Heart left ventricle (tissue), 16 donors: ENCODE data around the gene LRRFIP1. TPM values are rescaled to one million over a fixed set of nuclear protein-coding genes. Genes with fewer than 3 reads are reported as not detected.

ENCODE experiments used
- ATAC-seq, 4 donors: fragments of 200-7000 bp; cut with Tn5 transposase; one replicate each; pipeline ENCODE4 v1.9.1; 2020 to 2022; ENCODE audit warnings: moderate library complexity in 4 of 4, mild to moderate bottlenecking in 3 of 4, moderate number of reproducible peaks in 1 of 4
- DNase-seq, 5 donors: peaks; one replicate each; pipeline ENCODE4 v3.0.0-alpha.2; 2020
- H3K27ac ChIP-seq, 12 donors: fragments of 200-600 bp; sonication (generic) in 4 of 12; one replicate each; pipeline versions ENCODE4 v1.5.0 to v1.8.0; 2016 to 2022; ENCODE audit warnings: mild to moderate bottlenecking in 2 of 12
- H3K27me3 ChIP-seq, 9 donors: fragments of 200-600 bp; sonication (generic) in 2 of 9; one replicate each; pipeline versions ENCODE4 v1.5.1 to v1.8.0; 2016 to 2022; ENCODE audit warnings: mild to moderate bottlenecking in 3 of 9
- H3K36me3 ChIP-seq, 9 donors: fragments of 200-600 bp; sonication (generic) in 2 of 9; one replicate each; pipeline versions ENCODE4 v1.5.0 to v1.8.0; 2018 to 2022; ENCODE audit warnings: mild to moderate bottlenecking in 2 of 9
- H3K4me1 ChIP-seq, 12 donors: fragments of 200-600 bp; sonication (generic) in 4 of 12; one replicate each; pipeline versions ENCODE4 v1.5.0 to v1.8.0; 2016 to 2022; ENCODE audit warnings: mild to moderate bottlenecking in 3 of 12
- H3K4me3 ChIP-seq, 12 donors: fragments of 200-600 bp; sonication (generic) in 4 of 12; one replicate each; pipeline versions ENCODE4 v1.5.0 to v1.8.0; 2017 to 2022; ENCODE audit warnings: mild to moderate bottlenecking in 9 of 12, moderate library complexity in 4 of 12
- H3K9me3 ChIP-seq, 12 donors: fragments of 200-600 bp; sonication (generic) in 4 of 12; one replicate each; pipeline versions ENCODE4 v1.5.0 to v1.8.0; 2016 to 2022; ENCODE audit warnings: mild to moderate bottlenecking in 1 of 12
- POLR2A ChIP-seq, 2 donors: fragments of 450-650 bp; IDR thresholded peaks; one replicate each; pipeline ENCODE4 v1.6.1; 2017; ENCODE audit warnings: antibody characterized with exemption in 2 of 2, mild to moderate bottlenecking in 2 of 2, moderate library complexity in 2 of 2
- WGBS, 4 donors: extraction: QIAGEN DNeasy Blood & Tissue Kit in 2 of 4; methylation state at CpG; one replicate each; pipeline versions ENCODE4 v1.1.5 to v1.1.7; 2013 to 2018; 5-methylcytosine and 5-hydroxymethylcytosine counted together
- intact Hi-C, 10 donors: fragments of 100-400 bp; cut with DNase I; formaldehyde crosslinking; loops; one replicate each; pipeline versions ENCODE4 v1.11.1 to v1.14.2; 2022
- polyA plus RNA-seq, 2 donors: library from polyadenylated mRNA; stranded (reverse); fragments of 200-250 nt; gene quantifications; one replicate each; pipeline ENCODE4 v1.2.3, GENCODE V29; 2013
- total RNA-seq, 9 donors: library from RNA; depleted of rRNA in 2 of 9; stranded (reverse); fragments of >200 nt in 2 of 9; fragmentation: NEBNext Ultra II Directional in 3 of 9; extraction: Animal tissue kit (Norgen Biotek cat#: 25700) in 3 of 9; gene quantifications; one replicate each; pipeline versions ENCODE4 v1.1.0 to v1.2.4, GENCODE V29; 2016 to 2023
- TF ChIP-seq, protein P1 (sequence below), 12 donors: fragments of 200-600 bp; sonication (generic) in 4 of 12; IDR thresholded peaks; one replicate each; pipeline versions ENCODE4 v1.5.0 to v1.8.0; 2018 to 2022; ENCODE audit warnings: antibody characterized with exemption in 12 of 12, mild to moderate bottlenecking in 5 of 12
- donor health status: ischemic (EF 13 %, LVEDD 7.1; RV severe dilation, severe dysfunction).
- donor health status: healthy with polysubstance abuse.
- donor health status: DM: no; HTN: yes; CAD: no.
- donor health status: DM: no; HTN: no; CAD: no.
- donor health status: ischemic (EF 25% LVEDD 6.9; RV normal size, moderate dysfunction).
- donor health status: ischemic (EF 25% LVEDD 5.7; RV mildly dilated, moderate dysfunction).
- donor health status: healthy.
- donor health status: DM: yes; HTN: yes; CAD: no.
- donor health status: ischemic (EF 35%, LVEDD 5.7; RV mildly dilated, moderate dysfunction).
- donor health status: nonischemic (EF 11% LVEDD 7.7; RV severe dilation, severe dysfunction).
- donor health status: DM: yes; HTN: yes; CAD: no.
- donor health status: PGD.
- donor health status: ischemic (EF 29% LVEDD 5.4; RV normal size, mild dysfunction).
- donor health status: nonischemic (EF 23%, LVEDD 6.1; RV moderate dilation, normal function).

Gene LRRFIP1
- total and polyA plus RNA-seq, 11 donors = 78.7 to 151 (median 111) TPM

DNA sequence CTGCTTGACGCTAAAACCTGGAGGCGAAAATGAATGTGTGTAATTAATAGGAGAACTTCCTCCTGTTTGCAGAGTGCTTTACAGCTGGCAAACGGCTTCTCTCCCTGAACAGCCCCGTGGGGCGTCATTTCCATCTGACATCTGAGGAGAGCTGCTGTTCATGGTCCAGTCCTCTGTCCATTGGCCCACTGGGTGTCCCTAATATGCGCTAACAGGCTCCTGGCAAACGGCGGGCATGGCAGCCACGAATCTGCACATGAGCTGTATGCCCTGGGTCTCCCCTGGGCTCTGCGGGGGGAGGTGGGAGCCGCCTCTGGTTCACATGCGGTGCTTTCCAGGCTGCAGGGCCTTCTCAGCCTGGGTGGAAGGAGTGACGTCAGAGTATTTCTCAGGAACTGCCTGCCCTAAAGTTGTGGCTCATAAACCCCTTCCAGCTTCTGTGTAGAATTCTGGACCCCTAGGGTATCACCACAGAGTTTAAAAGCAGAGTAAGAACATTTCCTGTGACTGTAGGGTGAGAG lies 73.2 kb downstream of the LRRFIP1 start:
- Histone ChIP-seq H3K36me3 (no peaks in the 10 kb centered on the region), H3K9me3 (no peaks in the 10 kb centered on the region), H3K27me3 (no peaks in the 10 kb centered on the region), H3K27ac (peak overlapping the region; percentile 60 to 98 (median 84)), H3K4me3 (peak overlapping the region in 3 of 12 donors; percentile 5 to 17 (median 10)), H3K4me1 (peaks cover 58 to 100% (median 99%) of the 10 kb centered on the region in 12 donors)
- intact Hi-C loops = loop anchor here in 2 of 10 donors (5.0 kb wide), 1 partner anchor 37 kb away; no protein-coding TSS in a partner anchor
- TF ChIP-seq POLR2A (IDR thresholded peaks at IDR 0.05) = no peak
- TF ChIP-seq, protein P1, sequence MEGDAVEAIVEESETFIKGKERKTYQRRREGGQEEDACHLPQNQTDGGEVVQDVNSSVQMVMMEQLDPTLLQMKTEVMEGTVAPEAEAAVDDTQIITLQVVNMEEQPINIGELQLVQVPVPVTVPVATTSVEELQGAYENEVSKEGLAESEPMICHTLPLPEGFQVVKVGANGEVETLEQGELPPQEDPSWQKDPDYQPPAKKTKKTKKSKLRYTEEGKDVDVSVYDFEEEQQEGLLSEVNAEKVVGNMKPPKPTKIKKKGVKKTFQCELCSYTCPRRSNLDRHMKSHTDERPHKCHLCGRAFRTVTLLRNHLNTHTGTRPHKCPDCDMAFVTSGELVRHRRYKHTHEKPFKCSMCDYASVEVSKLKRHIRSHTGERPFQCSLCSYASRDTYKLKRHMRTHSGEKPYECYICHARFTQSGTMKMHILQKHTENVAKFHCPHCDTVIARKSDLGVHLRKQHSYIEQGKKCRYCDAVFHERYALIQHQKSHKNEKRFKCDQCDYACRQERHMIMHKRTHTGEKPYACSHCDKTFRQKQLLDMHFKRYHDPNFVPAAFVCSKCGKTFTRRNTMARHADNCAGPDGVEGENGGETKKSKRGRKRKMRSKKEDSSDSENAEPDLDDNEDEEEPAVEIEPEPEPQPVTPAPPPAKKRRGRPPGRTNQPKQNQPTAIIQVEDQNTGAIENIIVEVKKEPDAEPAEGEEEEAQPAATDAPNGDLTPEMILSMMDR (IDR thresholded peaks at IDR 0.05) = peak in 1 of 12 donors; percentile 5
- ATAC-seq (peak; percentile 40 to 77 (median 69)), DNase-seq (peak; percentile 73 to 84 (median 83))
- WGBS, 4 donors = 5 to 9% (median 7%) methylated on average over 5 to 13 of the region's 13 CpGs

- H3K9me3 ChIP-seq = no peaks in the 10 kb centered on the region
- 53 to 61% (median 55%) methylated on average over 15 to 17 of the region's 17 CpGs for WGBS, 4 donors
- intact Hi-C loops = loop anchor here in 2 of 10 donors (5.0 kb wide), 1 partner anchor 36 kb away; no protein-coding TSS in a partner anchor
- no peak for TF ChIP-seq POLR2A (IDR thresholded peaks at IDR 0.05)
- TF ChIP-seq, protein P1 (IDR thresholded peaks at IDR 0.05) = no peak
- peak overlapping the region in 2 of 12 donors; percentile 4 to 34 for H3K4me3 ChIP-seq
- DNase-seq (no peak), ATAC-seq (no peak)
- H3K36me3 ChIP-seq = no peaks in the 10 kb centered on the region
- no peaks in the 10 kb centered on the region for H3K27me3 ChIP-seq
- H3K27ac ChIP-seq = peak overlapping the region; percentile 60 to 98 (median 84)
- peaks cover 56 to 100% (median 98%) of the 10 kb centered on the region in 12 donors for H3K4me1 ChIP-seq
Observed at GRCh38 chr2:237701033-237701858, 73.9 kb downstream of the LRRFIP1 start.

- Histone ChIP-seq H3K36me3 (no peaks in the 10 kb centered on the region), H3K27me3 (no peaks in the 10 kb centered on the region), H3K4me1 (peaks cover 54 to 100% (median 98%) of the 10 kb centered on the region in 12 donors), H3K4me3 (peak overlapping the region in 4 of 12 donors; percentile 15 to 34 (median 28)), H3K27ac (peak overlapping the region; percentile 49 to 98 (median 84)), H3K9me3 (no peaks in the 10 kb centered on the region)
- DNase-seq (no peak), ATAC-seq (no peak)
- intact Hi-C loops = loop anchor here in 3 of 10 donors (2.0 to 5.0 kb wide), 2 partner anchors 35 to 37 kb away; no protein-coding TSS in a partner anchor
- TF ChIP-seq, protein P1 (IDR thresholded peaks at IDR 0.05) = no peak
- no peak for TF ChIP-seq POLR2A (IDR thresholded peaks at IDR 0.05)
- WGBS, 4 donors = 10 to 26% (median 24%) methylated on average over 7 to 10 of the region's 10 CpGs
Observed at GRCh38 chr2:237701859-237702390, 74.5 kb downstream of the LRRFIP1 start.
